Thyroid gland (tissue), 4 donors: ENCODE data around the gene CEP83. TPM values are rescaled to one million over a fixed set of nuclear protein-coding genes. Genes with fewer than 3 reads are reported as not detected.

Experiments
- DNase-seq, 2 donors: peaks; one replicate each; pipeline ENCODE4 v3.0.0-alpha.2; 2019
- H3K27ac ChIP-seq, 3 donors: fragments of 200-600 bp; sonication (generic); 1 replicate in 2 of 3; 2 replicates in 1 of 3; pipeline ENCODE4 v1.5.1; 2016 to 2019; ENCODE audit warnings: mild to moderate bottlenecking in 1 of 3, moderate library complexity in 1 of 3
- H3K27me3 ChIP-seq: fragments of 200-600 bp; sonication (generic); one replicate; pipeline ENCODE4 v1.5.1; 2019
- H3K36me3 ChIP-seq, 2 donors: fragments of 200-600 bp; sonication (generic); one replicate each; pipeline ENCODE4 v1.5.1; 2016 to 2019
- H3K4me1 ChIP-seq, 2 donors: fragments of 200-600 bp; sonication (generic); one replicate each; pipeline ENCODE4 v1.5.1; 2017 to 2019
- H3K4me3 ChIP-seq, 3 donors: fragments of 200-600 bp; sonication (generic); replicated peaks in 1 of 3; 1 replicate in 2 of 3; 2 replicates in 1 of 3; pipeline ENCODE4 v1.5.1; 2016; ENCODE audit warnings: mild to moderate bottlenecking in 1 of 3
- H3K9me3 ChIP-seq: fragments of 200-600 bp; sonication (generic); one replicate; pipeline ENCODE4 v1.5.1; 2017
- POLR2A ChIP-seq, 2 donors: fragments of 450-650 bp; IDR thresholded peaks; one replicate each; pipeline ENCODE4 v1.6.1; 2017; ENCODE audit warnings: antibody characterized with exemption in 2 of 2, mild to moderate bottlenecking in 2 of 2, moderate library complexity in 1 of 2
- WGBS, 2 donors: methylation state at CpG; one replicate each; pipeline ENCODE4 v1.1.5; 2017; 5-methylcytosine and 5-hydroxymethylcytosine counted together
- intact Hi-C: fragments of 100-400 bp; cut with DNase I; formaldehyde crosslinking; loops from one replicate; pipeline ENCODE4 v1.15.1; 2023
- total RNA-seq, 4 donors: library from RNA; depleted of rRNA; stranded (reverse); fragments of >200 nt; gene quantifications; one replicate each; pipeline ENCODE4 v1.2.3, GENCODE V29; 2016
- TF ChIP-seq, protein P1 (sequence below), 6 experiments: fragments of 200-600 bp in 3 of 6; fragments of 450-650 bp in 3 of 6; sonication (generic) in 3 of 6; IDR thresholded peaks; one replicate each; pipeline ENCODE4 v1.5.1; 2016 to 2019; ENCODE audit warnings: antibody characterized with exemption in 6 of 6, mild to moderate bottlenecking in 2 of 6, inconsistent platforms in 1 of 6, moderate library complexity in 1 of 6

Gene CEP83
- total RNA-seq, 4 donors from 2014 or later = 24.1 to 41.9 (median 29.4) TPM

DNA sequence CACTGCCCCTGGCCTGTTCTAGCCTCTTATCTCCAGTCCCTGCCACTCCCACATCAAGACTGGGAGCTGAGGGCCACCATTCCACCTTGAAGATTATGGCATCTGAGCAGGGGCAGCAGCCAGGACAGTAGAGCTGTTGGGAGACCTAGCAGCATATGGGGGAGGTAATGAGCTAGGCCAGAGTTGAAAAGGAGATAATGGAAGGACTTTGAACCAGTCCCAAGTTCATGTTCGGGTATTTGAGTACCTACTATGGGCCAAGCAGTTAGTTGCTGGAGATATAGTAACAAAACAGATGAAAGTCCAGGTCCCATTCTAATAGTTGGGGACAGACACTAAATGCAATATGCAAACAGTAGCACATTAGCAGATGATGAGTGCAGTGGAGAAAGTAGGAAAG lies 159.8 kb downstream of the CEP83 start:
- TF ChIP-seq POLR2A (IDR thresholded peaks at IDR 0.05) = no peak
- TF ChIP-seq, protein P1, sequence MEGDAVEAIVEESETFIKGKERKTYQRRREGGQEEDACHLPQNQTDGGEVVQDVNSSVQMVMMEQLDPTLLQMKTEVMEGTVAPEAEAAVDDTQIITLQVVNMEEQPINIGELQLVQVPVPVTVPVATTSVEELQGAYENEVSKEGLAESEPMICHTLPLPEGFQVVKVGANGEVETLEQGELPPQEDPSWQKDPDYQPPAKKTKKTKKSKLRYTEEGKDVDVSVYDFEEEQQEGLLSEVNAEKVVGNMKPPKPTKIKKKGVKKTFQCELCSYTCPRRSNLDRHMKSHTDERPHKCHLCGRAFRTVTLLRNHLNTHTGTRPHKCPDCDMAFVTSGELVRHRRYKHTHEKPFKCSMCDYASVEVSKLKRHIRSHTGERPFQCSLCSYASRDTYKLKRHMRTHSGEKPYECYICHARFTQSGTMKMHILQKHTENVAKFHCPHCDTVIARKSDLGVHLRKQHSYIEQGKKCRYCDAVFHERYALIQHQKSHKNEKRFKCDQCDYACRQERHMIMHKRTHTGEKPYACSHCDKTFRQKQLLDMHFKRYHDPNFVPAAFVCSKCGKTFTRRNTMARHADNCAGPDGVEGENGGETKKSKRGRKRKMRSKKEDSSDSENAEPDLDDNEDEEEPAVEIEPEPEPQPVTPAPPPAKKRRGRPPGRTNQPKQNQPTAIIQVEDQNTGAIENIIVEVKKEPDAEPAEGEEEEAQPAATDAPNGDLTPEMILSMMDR (IDR thresholded peaks at IDR 0.05) = no peak
- H3K4me1 ChIP-seq = peaks cover 7 to 9% of the 10 kb centered on the region in 2 donors
- H3K27ac ChIP-seq = no peak overlapping the region
- whole genome bisulfite sequencing, 2 donors = 90 to 97% methylated on average over 1 of the region's 1 CpG
- intact Hi-C loops = no loop called here
- H3K9me3 ChIP-seq = no peaks in the 10 kb centered on the region
- H3K36me3 ChIP-seq = no peaks in the 10 kb centered on the region
- no peak overlapping the region for H3K4me3 ChIP-seq
- no peaks in the 10 kb centered on the region for H3K27me3 ChIP-seq
- no peak for DNase-seq

DNA sequence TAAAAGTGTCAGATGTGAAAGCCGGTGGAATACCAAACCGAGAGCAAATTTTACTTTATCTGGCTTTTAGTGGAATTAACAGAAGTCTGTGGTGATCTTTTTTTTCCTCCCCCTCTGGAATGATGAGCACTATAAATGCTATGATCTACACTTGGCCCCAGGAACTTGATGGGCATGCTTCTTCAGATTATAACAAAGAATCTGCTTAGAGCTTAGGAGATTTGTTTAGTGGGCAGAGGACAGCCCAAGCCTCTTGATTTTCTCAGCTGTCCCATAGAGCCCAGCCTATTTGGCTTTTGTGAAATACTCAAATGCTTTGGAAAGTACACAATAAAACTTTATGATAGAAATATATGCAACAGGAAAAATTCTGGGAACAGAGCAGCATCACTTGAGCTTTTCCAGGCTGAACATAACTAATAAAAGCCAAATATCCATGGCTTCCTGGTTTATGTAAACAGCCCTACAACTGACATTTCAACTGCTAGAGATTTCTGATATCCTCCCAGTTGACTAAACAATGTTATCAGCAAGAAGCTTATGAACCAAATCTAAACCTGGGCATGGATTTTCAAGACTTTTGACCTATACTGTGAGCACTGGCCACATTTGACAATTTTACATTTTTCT lies 161.7 kb downstream of the CEP83 start:
- Histone ChIP-seq H3K36me3 (no peaks in the 10 kb centered on the region), H3K4me1 (no peaks in the 10 kb centered on the region), H3K27me3 (no peaks in the 10 kb centered on the region), H3K4me3 (no peak overlapping the region), H3K9me3 (no peaks in the 10 kb centered on the region), H3K27ac (no peak overlapping the region)
- no peak for DNase-seq
- intact Hi-C loops = no loop called here
- TF ChIP-seq, protein P1 (IDR thresholded peaks at IDR 0.05) = no peak
- no peak for TF ChIP-seq POLR2A (IDR thresholded peaks at IDR 0.05)
- WGBS, 2 donors = 98% methylated on average over 2 of the region's 2 CpGs

DNA sequence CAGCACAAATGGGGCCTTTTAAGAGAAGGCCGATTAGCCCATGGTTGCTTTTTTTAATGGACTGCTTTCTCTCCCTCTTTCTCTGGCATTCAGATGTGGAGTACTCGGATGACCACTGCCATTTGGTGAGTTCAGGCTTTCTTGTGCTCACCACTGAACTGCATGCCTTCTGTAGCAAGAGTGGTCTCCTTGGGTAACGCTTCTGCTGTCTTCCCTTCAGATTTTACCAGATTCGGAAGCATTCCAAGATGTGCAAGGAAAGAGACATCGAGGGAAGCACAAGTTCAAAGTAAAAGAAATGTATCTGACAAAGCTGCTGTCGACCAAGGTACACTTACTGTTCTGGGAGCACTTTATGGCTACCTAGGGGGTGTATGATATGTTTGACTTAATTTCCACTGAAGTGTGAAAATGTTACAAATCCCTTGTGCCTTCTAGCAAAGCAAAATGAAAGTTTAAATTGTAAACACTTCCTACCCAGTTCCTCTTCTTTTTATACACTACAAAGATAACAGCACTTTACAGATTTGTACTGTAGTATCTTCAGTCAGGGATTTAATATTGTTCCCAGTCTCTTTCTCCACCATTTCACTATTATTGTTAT lies 162.5 kb downstream of the CEP83 start:
- intact Hi-C loops = no loop called here
- WGBS, 2 donors = 91 to 93% methylated on average over 6 of the region's 6 CpGs

DNA sequence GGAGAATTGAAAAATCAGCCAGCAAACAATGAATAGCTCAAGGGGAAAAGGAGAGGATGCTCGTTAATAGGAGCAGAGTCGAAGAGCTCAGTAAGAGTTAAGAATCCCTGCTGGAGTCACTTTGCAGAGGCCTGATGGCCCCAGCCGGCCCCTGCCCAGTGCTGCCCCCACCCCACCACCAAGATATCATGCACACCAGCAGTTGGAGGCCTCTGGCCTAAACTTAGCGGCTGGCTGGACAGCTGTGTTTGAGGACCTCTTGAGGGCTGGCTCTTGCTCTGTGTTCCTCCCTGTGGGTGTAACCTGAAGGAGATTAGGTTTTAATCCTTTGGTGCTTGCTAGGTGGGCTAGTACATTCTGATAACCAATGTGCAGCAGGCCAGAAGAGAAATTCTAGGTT lies 169.3 kb downstream of the CEP83 start:
- DNase-seq = peak; percentile 65 to 71
- H3K9me3 ChIP-seq = no peaks in the 10 kb centered on the region
- intact Hi-C loops = no loop called here
- 24 to 50% methylated on average over 4 of the region's 4 CpGs for WGBS, 2 donors
- TF ChIP-seq, protein P1 (IDR thresholded peaks at IDR 0.05) = no peak
- TF ChIP-seq POLR2A (IDR thresholded peaks at IDR 0.05) = no peak
- H3K4me1 ChIP-seq = peaks cover 15 to 36% of the 10 kb centered on the region in 2 donors
- H3K4me3 ChIP-seq = no peak overlapping the region
- H3K27ac ChIP-seq = peak overlapping the region; percentile 53 to 79 (median 79)
- H3K27me3 ChIP-seq = no peaks in the 10 kb centered on the region
- no peaks in the 10 kb centered on the region for H3K36me3 ChIP-seq

More for the DNA sequence above, 162.5 kb downstream of the CEP83 start:
- H3K36me3 ChIP-seq = no peaks in the 10 kb centered on the region
- DNase-seq = no peak
- H3K4me1 ChIP-seq = no peaks in the 10 kb centered on the region
- TF ChIP-seq POLR2A (IDR thresholded peaks at IDR 0.05) = no peak
- TF ChIP-seq, protein P1 (IDR thresholded peaks at IDR 0.05) = no peak
- H3K9me3 ChIP-seq = no peaks in the 10 kb centered on the region
- H3K4me3 ChIP-seq = no peak overlapping the region
- H3K27me3 ChIP-seq = no peaks in the 10 kb centered on the region
- no peak overlapping the region for H3K27ac ChIP-seq
